Hepatocyte (in vitro differentiated cells): ENCODE measurements around the gene B4GALNT4.

ENCODE experiments used
- EZH2 ChIP-seq: fragments of 200-600 bp; sonication (generic); IDR thresholded peaks from 2 replicates; pipeline ENCODE4 v1.6.1; 2016; ENCODE audit warnings: antibody characterized with exemption, mild to moderate bottlenecking, borderline replicate concordance
- EZH2phosphoT487 ChIP-seq: fragments of 200-600 bp; sonication (generic); IDR thresholded peaks from one replicate; pipeline ENCODE4 v1.6.1; 2018; ENCODE audit warnings: antibody characterized with exemption, mild to moderate bottlenecking, low read depth, moderate library complexity; ENCODE audit not compliant: unreplicated experiment, severe bottlenecking
- TF ChIP-seq, protein P1 (sequence below): fragments of 200-600 bp; sonication (generic); IDR thresholded peaks from 2 replicates; pipeline ENCODE4 v1.5.1; 2016; ENCODE audit warnings: antibody characterized with exemption, mild to moderate bottlenecking; ENCODE audit not compliant: poor library complexity

DNA sequence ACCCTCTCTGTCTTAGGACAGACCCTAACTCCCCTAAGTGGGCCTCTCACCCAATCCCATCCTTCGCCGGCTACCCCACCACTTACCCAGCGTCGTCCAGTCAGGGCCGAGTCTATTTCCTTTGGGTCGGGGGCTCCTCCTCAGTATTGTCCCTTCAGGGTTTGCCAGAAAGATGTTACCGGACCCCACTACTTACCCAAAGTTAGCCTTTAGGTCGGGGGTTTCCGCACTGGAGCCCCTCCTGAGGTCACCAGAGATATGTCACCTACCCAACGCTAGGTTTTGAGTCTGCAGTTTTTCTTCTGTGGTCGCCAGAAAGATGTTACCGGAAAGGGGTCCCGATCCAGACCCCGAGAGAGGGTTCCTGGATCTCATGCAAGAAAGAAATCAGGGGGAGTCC, 17.9 kb upstream of the B4GALNT4 start:
- TF ChIP-seq EZH2, result no peak
- TF ChIP-seq, protein P1, sequence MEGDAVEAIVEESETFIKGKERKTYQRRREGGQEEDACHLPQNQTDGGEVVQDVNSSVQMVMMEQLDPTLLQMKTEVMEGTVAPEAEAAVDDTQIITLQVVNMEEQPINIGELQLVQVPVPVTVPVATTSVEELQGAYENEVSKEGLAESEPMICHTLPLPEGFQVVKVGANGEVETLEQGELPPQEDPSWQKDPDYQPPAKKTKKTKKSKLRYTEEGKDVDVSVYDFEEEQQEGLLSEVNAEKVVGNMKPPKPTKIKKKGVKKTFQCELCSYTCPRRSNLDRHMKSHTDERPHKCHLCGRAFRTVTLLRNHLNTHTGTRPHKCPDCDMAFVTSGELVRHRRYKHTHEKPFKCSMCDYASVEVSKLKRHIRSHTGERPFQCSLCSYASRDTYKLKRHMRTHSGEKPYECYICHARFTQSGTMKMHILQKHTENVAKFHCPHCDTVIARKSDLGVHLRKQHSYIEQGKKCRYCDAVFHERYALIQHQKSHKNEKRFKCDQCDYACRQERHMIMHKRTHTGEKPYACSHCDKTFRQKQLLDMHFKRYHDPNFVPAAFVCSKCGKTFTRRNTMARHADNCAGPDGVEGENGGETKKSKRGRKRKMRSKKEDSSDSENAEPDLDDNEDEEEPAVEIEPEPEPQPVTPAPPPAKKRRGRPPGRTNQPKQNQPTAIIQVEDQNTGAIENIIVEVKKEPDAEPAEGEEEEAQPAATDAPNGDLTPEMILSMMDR, result no peak
- no peak for TF ChIP-seq EZH2phosphoT487
